Mesendoderm (in vitro differentiated cells): ENCODE data around the gene TSNAXIP1.
A peak's percentile ranks its signal among the peaks of the same experiment; 100 is the strongest.

Source experiments
- DNase-seq: peaks from one replicate; pipeline ENCODE4 v3.0.0; 2013
- H2AK5ac ChIP-seq: 2 replicates; pipeline ENCODE4 v1.6.1; 2013; ENCODE audit warnings: low read length, inconsistent platforms
- H2BK120ac ChIP-seq: 2 replicates; pipeline ENCODE4 v1.6.1; 2013; ENCODE audit warnings: low read depth, mild to moderate bottlenecking, low read length, moderate library complexity, mixed read lengths
- H2BK15ac ChIP-seq: replicated peaks from 2 replicates; pipeline ENCODE4 v1.6.1; 2013; ENCODE audit warnings: low read depth, mild to moderate bottlenecking, moderate library complexity
- H2BK5ac ChIP-seq: 2 replicates; pipeline ENCODE4 v1.6.1; 2013; ENCODE audit warnings: low read length, inconsistent platforms
- H3K18ac ChIP-seq: 2 replicates; pipeline ENCODE4 v1.6.1; 2013; ENCODE audit warnings: mild to moderate bottlenecking, low read length, mixed read lengths
- H3K23ac ChIP-seq: one replicate; pipeline ENCODE4 v1.6.1; 2013; ENCODE audit warnings: low read length
- H3K27ac ChIP-seq: 2 replicates; pipeline ENCODE4 v1.5.1; 2013; ENCODE audit warnings: low read depth, mild to moderate bottlenecking, inconsistent platforms, low read length, moderate library complexity
- H3K27me3 ChIP-seq: 2 replicates; pipeline ENCODE4 v1.6.1; 2013; ENCODE audit warnings: low read length, control low read depth, mild to moderate bottlenecking, inconsistent platforms; ENCODE audit not compliant: insufficient read depth, poor library complexity
- H3K36me3 ChIP-seq: 2 replicates; pipeline ENCODE4 v1.6.1; 2013; ENCODE audit warnings: low read length, inconsistent platforms; ENCODE audit not compliant: control insufficient read depth, insufficient read depth
- H3K4ac ChIP-seq: one replicate; pipeline ENCODE4 v1.6.1; 2013; ENCODE audit warnings: low read depth, mild to moderate bottlenecking, low read length, moderate library complexity
- H3K4me1 ChIP-seq: 2 replicates; pipeline ENCODE4 v1.6.1; 2013; ENCODE audit warnings: low read depth, low read length, inconsistent platforms; ENCODE audit not compliant: control insufficient read depth
- H3K4me2 ChIP-seq: 2 replicates; pipeline ENCODE4 v1.6.1; 2013; ENCODE audit warnings: low read length
- H3K4me3 ChIP-seq: 2 replicates; pipeline ENCODE4 v1.5.1; 2013; ENCODE audit warnings: mild to moderate bottlenecking, low read length
- H3K56ac ChIP-seq: one replicate; pipeline ENCODE4 v1.6.1; 2013; ENCODE audit warnings: low read length
- H3K79me1 ChIP-seq: 2 replicates; pipeline ENCODE4 v1.6.1; 2013; ENCODE audit warnings: low read length, inconsistent platforms
- H3K79me2 ChIP-seq: 2 replicates; pipeline ENCODE4 v1.6.1; 2013; ENCODE audit warnings: mild to moderate bottlenecking, low read length; ENCODE audit not compliant: control insufficient read depth, insufficient read depth
- H3K9ac ChIP-seq: 2 replicates; pipeline ENCODE4 v1.6.1; 2013; ENCODE audit warnings: low read length, inconsistent platforms
- H4K5ac ChIP-seq: one replicate; pipeline ENCODE4 v1.6.1; 2013; ENCODE audit warnings: low read length
- H4K8ac ChIP-seq: one replicate; pipeline ENCODE4 v1.6.1; 2013; ENCODE audit warnings: low read depth, mild to moderate bottlenecking, control low read depth, low read length, moderate library complexity
- WGBS: extraction: QIAGEN DNeasy Blood & Tissue Kit; methylation state at CpG from one replicate; pipeline ENCODE4 v1.1.7; 2013; ENCODE audit warnings: low lambda C conversion rate, missing lambda C conversion rate; ENCODE audit not compliant: insufficient coverage; ENCODE audit errors: extremely low coverage; 5-methylcytosine and 5-hydroxymethylcytosine counted together

The TSNAXIP1 gene

GRCh38 chr16:67845291-67846062, 38.8 kb downstream of the TSNAXIP1 start:
- peaks cover 52% of the 10 kb centered on the region for H3K79me2 ChIP-seq
- no peaks in the 10 kb centered on the region for H3K27me3 ChIP-seq
- peak overlapping the region; percentile 98 for H2AK5ac ChIP-seq
- peak overlapping the region; percentile 94 for H3K18ac ChIP-seq
- peaks cover 19% of the 10 kb centered on the region for H3K79me1 ChIP-seq
- H3K4me1 ChIP-seq: peaks cover 17% of the 10 kb centered on the region
- H2BK15ac ChIP-seq: no peak overlapping the region
- H3K4me3 ChIP-seq: no peak overlapping the region
- no peak overlapping the region for H3K23ac ChIP-seq
- peak overlapping the region; percentile 90 for H3K56ac ChIP-seq
- H2BK120ac ChIP-seq: no peak overlapping the region
- H3K4ac ChIP-seq: no peak overlapping the region
- H2BK5ac ChIP-seq: no peak overlapping the region
- H4K5ac ChIP-seq: no peak overlapping the region
- peaks cover 2% of the 10 kb centered on the region for H3K36me3 ChIP-seq
- no peak overlapping the region for H4K8ac ChIP-seq
- peak overlapping the region; percentile 94 for H3K27ac ChIP-seq
- peak overlapping the region; percentile 60 for H3K4me2 ChIP-seq
- WGBS: no CpG with 5 or more reads among the region's 5 CpGs
- peak overlapping the region; percentile 79 for H3K9ac ChIP-seq
- DNase-seq: no peak

- Histone ChIP-seq H3K18ac (peak overlapping the region; percentile 94), H3K4me1 (peaks cover 17% of the 10 kb centered on the region), H4K8ac (no peak overlapping the region), H3K36me3 (peaks cover 3% of the 10 kb centered on the region), H3K23ac (no peak overlapping the region), H2BK120ac (peak overlapping the region; percentile 46), H3K4me2 (peak overlapping the region; percentile 60), H3K9ac (peak overlapping the region; percentile 79), H3K79me1 (peaks cover 19% of the 10 kb centered on the region), H3K4ac (no peak overlapping the region), H3K79me2 (peaks cover 56% of the 10 kb centered on the region), H2BK5ac (peak overlapping the region; percentile 9), H4K5ac (no peak overlapping the region), H2BK15ac (no peak overlapping the region), H3K27ac (peak overlapping the region; percentile 94), H3K4me3 (peak overlapping the region; percentile 34), H3K27me3 (no peaks in the 10 kb centered on the region), H3K56ac (peak overlapping the region; percentile 90), H2AK5ac (no peak overlapping the region)
- DNase-seq: no peak
- no CpG with 5 or more reads among the region's 2 CpGs for WGBS
Measured at GRCh38 chr16:67846063-67846319, 39.3 kb downstream of the TSNAXIP1 start.

- peak within 1 kb of the TSS; percentile 92 for H3K4me2 ChIP-seq
- WGBS: no CpG with 5 or more reads among the region's 57 CpGs
- H3K79me1 ChIP-seq: peaks cover 19% of the 10 kb centered on the region
- H3K36me3 ChIP-seq: peaks cover 3% of the 10 kb centered on the region
- H4K8ac ChIP-seq: no peak within 1 kb of the TSS
- peak within 1 kb of the TSS; percentile 94 for H3K18ac ChIP-seq
- peaks cover 58% of the 10 kb centered on the region for H3K79me2 ChIP-seq
- H3K23ac ChIP-seq: peak within 1 kb of the TSS; percentile 100
- H3K56ac ChIP-seq: peak within 1 kb of the TSS; percentile 97
- H2BK15ac ChIP-seq: no peak within 1 kb of the TSS
- peak within 1 kb of the TSS; percentile 96 for H3K4me3 ChIP-seq
- DNase-seq: peak; percentile 99
- peak within 1 kb of the TSS; percentile 74 for H2AK5ac ChIP-seq
- H3K4me1 ChIP-seq: peaks cover 17% of the 10 kb centered on the region
- peak within 1 kb of the TSS; percentile 81 for H3K4ac ChIP-seq
- peak within 1 kb of the TSS; percentile 99 for H3K9ac ChIP-seq
- no peak within 1 kb of the TSS for H4K5ac ChIP-seq
- no peaks in the 10 kb centered on the region for H3K27me3 ChIP-seq
- peak within 1 kb of the TSS; percentile 94 for H3K27ac ChIP-seq
- peak within 1 kb of the TSS; percentile 70 for H2BK5ac ChIP-seq
- H2BK120ac ChIP-seq: peak within 1 kb of the TSS; percentile 80
Measured at GRCh38 chr16:67846320-67847063, 39.8 kb downstream of the TSNAXIP1 start, which contains the start of gene NUTF2. Gene NUTF2, plus strand, starts transcription at chr16:67846933. Its CDS starts 18,198 bp downstream, at chr16:67865131.

GRCh38 chr16:67847064-67847861, 40.6 kb downstream of the TSNAXIP1 start, which contains the start of gene CENPT:
Gene CENPT, minus strand, starts transcription at chr16:67847693. Its CDS starts 13,834 bp downstream, at chr16:67833859.
- peak within 1 kb of the TSS; percentile 74 for H2AK5ac ChIP-seq
- H3K9ac ChIP-seq: peak within 1 kb of the TSS; percentile 99
- H3K4me1 ChIP-seq: peaks cover 17% of the 10 kb centered on the region
- H3K23ac ChIP-seq: peak within 1 kb of the TSS; percentile 100
- peak within 1 kb of the TSS; percentile 80 for H2BK120ac ChIP-seq
- H3K36me3 ChIP-seq: peaks cover 3% of the 10 kb centered on the region
- H3K4me2 ChIP-seq: peak within 1 kb of the TSS; percentile 92
- H4K8ac ChIP-seq: no peak within 1 kb of the TSS
- peak within 1 kb of the TSS; percentile 70 for H2BK5ac ChIP-seq
- DNase-seq: peak; percentile 96
- WGBS: no CpG with 5 or more reads among the region's 62 CpGs
- H2BK15ac ChIP-seq: no peak within 1 kb of the TSS
- H4K5ac ChIP-seq: no peak within 1 kb of the TSS
- H3K79me2 ChIP-seq: peaks cover 66% of the 10 kb centered on the region
- peak within 1 kb of the TSS; percentile 96 for H3K4me3 ChIP-seq
- H3K4ac ChIP-seq: peak within 1 kb of the TSS; percentile 81
- peak within 1 kb of the TSS; percentile 97 for H3K56ac ChIP-seq
- H3K27ac ChIP-seq: peak within 1 kb of the TSS; percentile 94
- H3K18ac ChIP-seq: peak within 1 kb of the TSS; percentile 92
- no peaks in the 10 kb centered on the region for H3K27me3 ChIP-seq
- peaks cover 19% of the 10 kb centered on the region for H3K79me1 ChIP-seq

GRCh38 chr16:67848118-67848517, 41.4 kb downstream of the TSNAXIP1 start:
- Histone ChIP-seq H3K4me1 (peaks cover 17% of the 10 kb centered on the region), H3K36me3 (peaks cover 3% of the 10 kb centered on the region), H4K5ac (no peak overlapping the region), H3K79me1 (peaks cover 18% of the 10 kb centered on the region), H3K27ac (peak overlapping the region; percentile 94), H3K9ac (peak overlapping the region; percentile 99), H2BK120ac (no peak overlapping the region), H2BK5ac (no peak overlapping the region), H3K4me2 (peak overlapping the region; percentile 92), H3K56ac (peak overlapping the region; percentile 97), H2BK15ac (no peak overlapping the region), H3K18ac (peak overlapping the region; percentile 24), H3K4me3 (peak overlapping the region; percentile 96), H2AK5ac (no peak overlapping the region), H4K8ac (no peak overlapping the region), H3K23ac (peak overlapping the region; percentile 24), H3K27me3 (no peaks in the 10 kb centered on the region), H3K4ac (no peak overlapping the region), H3K79me2 (peaks cover 66% of the 10 kb centered on the region)
- DNase-seq: no peak
- no CpG with 5 or more reads among the region's 11 CpGs for WGBS
